Measurements from ENCODE around the gene ETV6.
"Not testable (repeated sequence)": the region's sequence is repeated elsewhere in the genome, so short reads cannot be mapped to it uniquely, and the experiment has no call there.

ETV6 gene

GRCh38 chr12:11891754-11892386 lies 242.4 kb downstream of the ETV6 start:
- peak; percentile 22 for DNase-seq
- in situ Hi-C loops (cut with HindIII; ENCODE audit: low pct_ligation_motif_present, low pct_unique_long_range_greater_than_20kb, low sequenced_read_pairs), result no loop called here

- no peak for DNase-seq
- in situ Hi-C loops (cut with HindIII; ENCODE audit: low pct_ligation_motif_present, low pct_unique_long_range_greater_than_20kb, low sequenced_read_pairs), result no loop called here
These were observed 244.5 kb downstream of the ETV6 start for GRCh38 chr12:11893998-11894397.

DNA sequence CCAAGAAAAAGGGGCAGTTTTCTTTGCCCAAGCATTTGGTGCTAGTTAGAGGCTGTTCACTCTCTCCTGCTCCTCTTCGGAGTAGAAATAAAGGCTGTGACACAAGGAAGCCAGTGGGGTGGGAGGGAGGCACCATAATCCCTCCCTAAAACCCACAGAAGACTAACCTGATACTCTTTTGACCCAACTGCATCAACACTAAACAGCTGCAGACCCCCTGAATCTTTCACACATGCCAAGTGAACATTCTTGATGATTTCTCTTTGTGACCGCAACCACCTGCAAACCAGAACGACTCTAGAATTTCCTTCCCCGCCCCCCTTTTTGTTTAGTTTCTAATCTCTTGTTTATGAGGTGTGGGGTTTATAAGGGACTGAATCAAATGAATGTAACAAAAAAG lies 245.4 kb downstream of the ETV6 start:
- in situ Hi-C loops (cut with HindIII; ENCODE audit: low pct_ligation_motif_present, low pct_unique_long_range_greater_than_20kb, low sequenced_read_pairs), result no loop called here
- DNase-seq, result no peak

DNA sequence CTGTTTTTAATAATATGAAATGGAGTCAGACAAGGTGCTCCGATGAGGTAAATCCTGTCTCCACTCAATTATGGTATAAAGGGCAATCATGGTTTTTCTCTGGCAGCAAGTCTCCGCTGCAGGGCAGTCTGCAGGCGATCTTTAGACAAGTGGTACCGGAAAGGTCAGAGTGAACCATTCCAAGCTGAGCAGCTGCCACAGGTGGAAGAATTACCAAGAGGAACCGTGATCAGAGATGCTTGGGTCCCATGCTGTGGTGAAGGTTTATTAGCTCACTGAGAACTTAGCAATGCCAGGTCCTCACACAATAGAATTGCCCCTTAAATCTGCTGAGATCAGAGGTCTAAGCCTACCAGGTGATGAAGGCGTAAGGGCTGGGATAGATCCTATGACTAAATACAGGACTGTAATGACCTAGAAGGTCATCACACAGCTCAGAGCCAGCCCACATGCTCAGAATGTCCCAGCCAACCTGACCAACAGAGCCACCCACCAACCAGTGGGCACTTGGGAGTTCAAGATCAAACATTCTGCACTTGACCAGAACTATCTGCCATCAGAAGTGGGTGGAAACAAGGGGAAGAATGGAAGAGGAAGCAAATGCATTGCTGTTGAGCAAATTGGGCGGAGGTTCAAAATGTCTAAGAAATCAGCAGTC lies 246.1 kb downstream of the ETV6 start:
- in situ Hi-C loops (cut with HindIII; ENCODE audit: low pct_ligation_motif_present, low pct_unique_long_range_greater_than_20kb, low sequenced_read_pairs), result no loop called here
- DNase-seq, result no peak

- in situ Hi-C loops (cut with HindIII; ENCODE audit: low pct_ligation_motif_present, low pct_unique_long_range_greater_than_20kb, low sequenced_read_pairs), result no loop called here
- DNase-seq, result no peak
These were observed 247.0 kb downstream of the ETV6 start for GRCh38 chr12:11896417-11896929.

GRCh38 chr12:11897923-11898322 lies 248.4 kb downstream of the ETV6 start:
- no peak for DNase-seq
- in situ Hi-C loops (cut with HindIII; ENCODE audit: low pct_ligation_motif_present, low pct_unique_long_range_greater_than_20kb, low sequenced_read_pairs), result no loop called here

GRCh38 chr12:11901701-11902524 lies 252.4 kb downstream of the ETV6 start:
- no peak for DNase-seq
- in situ Hi-C loops (cut with HindIII; ENCODE audit: low pct_ligation_motif_present, low pct_unique_long_range_greater_than_20kb, low sequenced_read_pairs), result no loop called here

DNA sequence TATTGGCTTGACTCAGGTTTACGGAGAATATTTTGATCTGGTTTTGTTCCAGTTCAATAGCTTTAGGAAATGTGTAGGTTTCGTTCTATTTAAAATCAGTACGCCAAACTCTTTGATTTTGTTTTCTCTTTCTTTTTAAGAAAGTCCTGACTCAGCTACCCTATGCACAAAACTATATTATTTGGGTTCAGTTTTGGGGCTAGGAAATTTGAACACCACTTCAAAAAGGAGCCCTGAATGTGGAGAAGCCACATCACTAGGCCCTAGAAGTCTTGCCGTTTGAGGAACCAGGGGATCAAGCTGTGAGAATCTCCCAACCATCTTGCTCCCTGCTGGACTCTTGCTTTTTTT lies 253.0 kb downstream of the ETV6 start:
- in situ Hi-C loops (cut with HindIII; ENCODE audit: low pct_ligation_motif_present, low pct_unique_long_range_greater_than_20kb, low sequenced_read_pairs), result no loop called here
- DNase-seq, result no peak

- no peak for DNase-seq
- in situ Hi-C loops (cut with HindIII; ENCODE audit: low pct_ligation_motif_present, low pct_unique_long_range_greater_than_20kb, low sequenced_read_pairs), result no loop called here
These were observed 254.7 kb downstream of the ETV6 start for GRCh38 chr12:11904124-11904523.

GRCh38 chr12:11905534-11905933 lies 256.1 kb downstream of the ETV6 start:
- no peak for DNase-seq
- in situ Hi-C loops (cut with HindIII; ENCODE audit: low pct_ligation_motif_present, low pct_unique_long_range_greater_than_20kb, low sequenced_read_pairs), result no loop called here

DNA sequence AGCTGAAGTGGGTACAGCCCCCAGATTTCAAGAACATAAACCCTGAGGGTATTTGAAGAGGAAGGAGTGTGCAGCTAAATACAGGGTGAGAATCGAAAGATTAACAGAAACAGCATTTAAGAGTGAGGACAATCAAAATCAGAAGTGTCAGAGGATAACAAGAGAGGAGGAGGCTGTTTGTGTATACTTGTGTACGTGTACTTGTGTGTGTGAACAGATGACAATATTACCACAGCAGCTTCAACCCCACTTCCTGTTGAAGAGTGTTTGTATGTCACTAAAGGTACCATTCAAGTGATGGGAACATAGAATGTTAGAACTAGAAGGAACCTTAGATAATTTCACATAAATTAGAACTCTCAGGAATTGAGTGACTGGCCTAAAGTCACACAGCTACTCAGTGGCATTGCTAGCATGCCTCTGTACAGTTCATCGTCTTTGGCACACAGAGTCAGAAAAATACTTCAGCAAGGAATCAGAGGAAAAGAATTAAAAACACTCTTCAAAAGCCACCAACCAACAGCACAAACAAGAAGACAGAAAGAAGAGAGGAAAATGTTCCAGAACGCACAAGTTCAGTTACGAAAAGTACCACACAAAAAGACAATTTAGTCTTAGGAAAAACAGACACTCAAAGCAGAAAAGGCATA lies 256.9 kb downstream of the ETV6 start:
- in situ Hi-C loops (cut with HindIII; ENCODE audit: low pct_ligation_motif_present, low pct_unique_long_range_greater_than_20kb, low sequenced_read_pairs), result no loop called here

GRCh38 chr12:11907625-11908024 lies 258.2 kb downstream of the ETV6 start:
- in situ Hi-C loops (cut with HindIII; ENCODE audit: low pct_ligation_motif_present, low pct_unique_long_range_greater_than_20kb, low sequenced_read_pairs), result no loop called here

More for the DNA sequence above, 256.9 kb downstream of the ETV6 start:
- no peak for DNase-seq

DNA sequence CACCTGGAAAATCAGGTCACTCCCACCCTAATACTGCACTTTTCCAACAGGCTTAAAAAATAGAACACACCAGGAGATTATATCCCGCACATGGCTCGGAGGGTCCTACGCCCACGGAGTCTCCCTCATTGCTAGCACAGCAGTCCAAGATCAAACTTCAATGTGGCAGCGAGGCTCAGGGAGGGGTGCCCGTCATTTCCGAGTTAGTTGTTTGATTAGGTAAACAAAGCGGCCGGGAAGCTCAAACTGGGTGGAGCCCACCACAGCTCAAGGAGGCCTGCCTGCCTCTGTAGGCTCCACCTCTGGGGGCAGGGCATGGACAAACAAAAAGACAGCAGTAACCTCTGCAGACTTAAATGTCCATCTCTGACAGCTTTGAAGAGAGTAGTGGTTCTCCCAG lies 259.9 kb downstream of the ETV6 start:
- in situ Hi-C loops (cut with HindIII; ENCODE audit: low pct_ligation_motif_present, low pct_unique_long_range_greater_than_20kb, low sequenced_read_pairs); DNase-seq: not testable (repeated sequence)

More at GRCh38 chr12:11907625-11908024, 258.2 kb downstream of the ETV6 start:
- no peak for DNase-seq

DNA sequence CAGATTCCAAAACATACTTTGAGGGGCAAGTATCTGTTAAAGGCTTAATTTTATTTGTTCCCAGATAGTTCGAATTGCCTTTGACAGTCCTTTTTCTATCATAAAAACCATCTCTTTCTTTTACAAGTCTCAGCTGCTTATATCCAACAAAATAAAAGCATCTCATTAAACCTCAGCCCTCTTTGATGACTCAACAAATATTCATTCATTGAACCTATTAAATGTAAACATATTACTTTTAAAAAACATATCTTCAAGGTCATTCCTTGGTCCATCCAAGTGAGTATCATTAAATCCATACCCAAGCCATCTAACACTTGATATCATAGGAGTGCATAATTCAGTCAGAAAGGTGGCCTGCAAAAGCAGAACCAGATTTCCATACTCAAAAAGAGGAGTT lies 266.6 kb downstream of the ETV6 start:
- in situ Hi-C loops (cut with HindIII; ENCODE audit: low pct_ligation_motif_present, low pct_unique_long_range_greater_than_20kb, low sequenced_read_pairs), result no loop called here

DNA sequence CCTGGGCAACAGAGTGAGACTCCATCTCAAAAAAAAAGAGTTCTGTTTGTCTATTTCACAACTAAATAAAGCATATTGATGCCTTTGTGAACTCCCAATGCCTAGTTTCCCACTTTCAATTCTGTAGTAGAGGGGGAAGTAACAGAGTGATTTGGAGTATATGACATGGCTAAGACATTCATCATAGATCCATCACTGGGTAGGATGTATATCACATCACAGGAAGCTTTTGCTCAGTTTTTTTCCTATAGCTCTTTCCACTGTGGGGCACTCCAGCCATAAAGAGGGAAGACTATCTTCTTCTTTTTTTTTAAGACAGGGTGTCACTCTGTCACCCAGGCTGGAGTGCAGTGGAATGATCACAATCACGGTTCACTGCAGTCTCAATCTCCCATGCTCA lies 267.3 kb downstream of the ETV6 start:
- in situ Hi-C loops (cut with HindIII; ENCODE audit: low pct_ligation_motif_present, low pct_unique_long_range_greater_than_20kb, low sequenced_read_pairs), result no loop called here
- DNase-seq, result no peak

More for the DNA sequence above, 266.6 kb downstream of the ETV6 start:
- no peak for DNase-seq

DNA sequence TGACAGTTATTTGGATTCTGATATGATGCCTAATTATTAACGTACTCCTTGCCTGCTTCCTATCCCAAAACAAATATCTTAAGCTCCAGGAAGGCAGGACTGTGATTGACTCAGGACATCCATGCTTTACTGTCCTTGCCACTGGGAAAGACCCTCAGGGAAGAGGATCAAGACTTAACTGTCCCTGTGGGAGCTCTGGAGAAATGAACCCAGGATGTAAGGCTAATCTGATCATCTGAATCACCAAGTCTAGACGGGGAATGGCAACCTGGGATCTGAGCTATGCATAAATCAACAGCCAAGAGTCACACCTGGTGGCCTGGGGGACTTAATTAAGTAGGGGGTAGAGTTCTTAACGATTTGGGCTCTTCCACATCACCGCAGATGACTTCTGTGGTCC lies 268.0 kb downstream of the ETV6 start:
- in situ Hi-C loops (cut with HindIII; ENCODE audit: low pct_ligation_motif_present, low pct_unique_long_range_greater_than_20kb, low sequenced_read_pairs), result no loop called here
- DNase-seq, result no peak

DNA sequence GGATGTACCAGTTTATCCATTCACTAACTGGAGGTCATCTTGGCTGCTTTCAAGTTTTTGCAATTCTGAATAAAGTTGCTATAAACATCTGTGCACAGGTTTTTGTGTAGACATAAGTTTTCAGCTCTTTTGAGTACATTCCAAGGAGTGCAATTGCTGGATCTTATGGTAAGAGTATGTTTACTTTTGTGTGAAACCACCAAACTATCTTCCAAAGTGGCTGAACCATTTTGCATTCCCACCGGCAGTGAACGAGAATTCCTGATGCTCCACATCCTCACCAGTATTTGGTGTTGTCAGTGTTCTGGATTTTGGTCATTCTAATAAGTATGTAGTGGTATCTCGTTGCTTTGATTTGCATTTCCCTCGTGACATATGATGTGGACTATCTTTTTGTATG lies 270.8 kb downstream of the ETV6 start:
- no peak for DNase-seq
- in situ Hi-C loops (cut with HindIII; ENCODE audit: low pct_ligation_motif_present, low pct_unique_long_range_greater_than_20kb, low sequenced_read_pairs), result no loop called here

DNA sequence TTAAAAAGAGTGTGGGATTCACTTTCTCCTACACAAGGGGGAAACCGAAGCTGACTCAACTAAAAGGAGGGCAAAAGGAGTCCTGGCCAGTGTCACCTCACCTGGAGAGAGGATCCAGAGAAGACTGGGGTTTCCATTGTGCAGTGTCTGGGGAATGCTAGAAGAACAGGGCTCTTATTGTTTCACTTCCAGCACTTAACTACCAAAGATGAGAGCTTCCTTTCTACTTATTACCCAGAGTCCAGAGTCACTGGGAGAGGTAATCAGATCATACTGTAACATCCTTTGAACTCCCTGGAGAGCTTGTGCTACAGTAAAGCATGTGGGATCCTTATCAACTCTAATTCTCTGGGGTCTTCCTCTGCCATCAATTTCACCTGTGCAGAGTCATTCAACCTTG lies 272.9 kb downstream of the ETV6 start:
- no peak for DNase-seq
- in situ Hi-C loops (cut with HindIII; ENCODE audit: low pct_ligation_motif_present, low pct_unique_long_range_greater_than_20kb, low sequenced_read_pairs), result no loop called here

GRCh38 chr12:11923067-11923466 lies 273.6 kb downstream of the ETV6 start:
- no peak for DNase-seq
- in situ Hi-C loops (cut with HindIII; ENCODE audit: low pct_ligation_motif_present, low pct_unique_long_range_greater_than_20kb, low sequenced_read_pairs), result no loop called here

Measured in ACHN (cell line).